IPS-15b (cell line): ENCODE measurements around the gene KCNQ5.
"Not testable (repeated sequence)": the region's sequence is repeated elsewhere in the genome, so short reads cannot be mapped to it uniquely, and the experiment has no call there.

Source experiments
- H3K27me3 ChIP-seq: one replicate; pipeline ENCODE4 v1.6.1; 2013; ENCODE audit warnings: low read length; ENCODE audit not compliant: control insufficient read depth, insufficient read depth
- H3K36me3 ChIP-seq: one replicate; pipeline ENCODE4 v1.6.1; 2013; ENCODE audit warnings: low read length; ENCODE audit not compliant: control insufficient read depth, insufficient read depth
- H3K4me1 ChIP-seq: one replicate; pipeline ENCODE4 v1.6.1; 2013; ENCODE audit warnings: mild to moderate bottlenecking, low read length; ENCODE audit not compliant: control insufficient read depth, insufficient read depth
- H3K4me3 ChIP-seq: one replicate; pipeline ENCODE4 v1.5.1; 2013; ENCODE audit warnings: low read depth, low read length
- H3K9ac ChIP-seq: one replicate; pipeline ENCODE4 v1.6.1; 2013; ENCODE audit warnings: low read depth, mild to moderate bottlenecking, low read length
- H3K9me3 ChIP-seq: one replicate; pipeline ENCODE4 v1.6.1; 2013; ENCODE audit warnings: mild to moderate bottlenecking, low read length; ENCODE audit not compliant: control insufficient read depth, insufficient read depth

Gene KCNQ5

GRCh38 chr6:72975352-72975752 lies 353.5 kb downstream of the KCNQ5 start:
- Histone ChIP-seq H3K9ac (no peak overlapping the region), H3K9me3 (no peaks in the 10 kb centered on the region), H3K4me3 (no peak overlapping the region), H3K4me1 (peaks cover 9% of the 10 kb centered on the region), H3K27me3 (no peaks in the 10 kb centered on the region), H3K36me3 (no peaks in the 10 kb centered on the region)

DNA sequence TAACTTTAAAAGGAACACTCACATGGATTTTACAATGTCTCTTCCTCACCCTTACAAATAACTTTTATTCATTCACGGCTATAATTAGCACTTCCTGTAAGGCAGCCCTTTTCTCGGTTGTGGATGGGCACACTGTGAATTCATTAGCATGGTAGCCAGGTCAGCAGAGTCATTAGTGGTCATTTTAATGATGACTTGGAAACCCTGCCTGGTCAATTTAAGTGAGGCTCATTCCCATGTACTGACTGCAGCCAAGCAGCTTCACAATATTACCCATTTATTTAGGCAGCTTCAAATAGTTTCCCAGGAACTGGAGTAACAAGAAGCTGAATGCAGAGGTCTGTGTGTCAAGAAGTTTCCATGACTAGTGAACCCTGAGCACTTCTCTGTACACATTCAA lies 354.6 kb downstream of the KCNQ5 start:
- no peak overlapping the region for H3K4me3 ChIP-seq
- no peaks in the 10 kb centered on the region for H3K36me3 ChIP-seq
- H3K4me1 ChIP-seq = peaks cover 9% of the 10 kb centered on the region
- no peaks in the 10 kb centered on the region for H3K9me3 ChIP-seq
- no peaks in the 10 kb centered on the region for H3K27me3 ChIP-seq
- H3K9ac ChIP-seq = no peak overlapping the region

DNA sequence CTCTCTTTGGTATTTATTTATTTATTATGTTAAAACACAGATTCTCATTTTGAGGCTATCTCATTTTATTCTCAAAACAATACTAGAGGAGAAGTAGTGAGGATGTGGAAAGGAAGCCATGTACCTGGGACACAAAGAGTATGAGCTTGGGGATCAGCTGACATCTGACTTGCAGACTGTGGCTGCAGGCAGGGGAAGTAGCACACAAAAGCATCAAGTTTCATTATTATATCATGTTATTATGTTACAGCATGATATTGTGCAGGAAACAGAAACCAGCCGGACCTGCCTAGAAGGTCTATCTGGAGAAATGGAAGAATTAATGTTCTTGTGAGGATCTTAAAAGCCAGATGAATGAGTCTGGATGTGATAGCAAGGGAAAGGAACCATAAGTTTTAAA lies 355.2 kb downstream of the KCNQ5 start:
- H3K9ac ChIP-seq = no peak overlapping the region
- H3K4me3 ChIP-seq = no peak overlapping the region
- peaks cover 9% of the 10 kb centered on the region for H3K4me1 ChIP-seq
- no peaks in the 10 kb centered on the region for H3K27me3 ChIP-seq
- no peaks in the 10 kb centered on the region for H3K9me3 ChIP-seq
- no peaks in the 10 kb centered on the region for H3K36me3 ChIP-seq

DNA sequence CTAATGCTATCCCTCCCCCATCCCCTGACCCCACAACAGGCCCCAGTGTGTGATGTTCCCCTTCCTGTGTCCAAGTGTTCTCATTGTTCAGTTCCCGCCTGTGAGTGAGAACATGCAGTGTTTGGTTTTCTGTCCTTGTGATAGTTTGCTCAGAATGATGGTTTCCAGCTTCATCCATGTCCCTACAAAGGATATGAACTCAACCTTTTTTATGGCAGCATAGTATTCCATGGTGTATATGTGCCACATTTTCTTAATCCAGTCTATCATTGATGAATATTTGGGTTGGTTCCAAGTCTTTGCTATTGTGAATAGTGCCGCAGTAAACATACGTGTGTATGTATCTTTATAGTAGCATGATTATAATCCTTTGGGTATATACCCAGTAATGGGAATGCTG lies 356.9 kb downstream of the KCNQ5 start:
- not testable (repeated sequence) for H3K9me3 ChIP-seq, H3K36me3 ChIP-seq, H3K27me3 ChIP-seq, H3K9ac ChIP-seq, H3K4me3 ChIP-seq, H3K4me1 ChIP-seq

DNA sequence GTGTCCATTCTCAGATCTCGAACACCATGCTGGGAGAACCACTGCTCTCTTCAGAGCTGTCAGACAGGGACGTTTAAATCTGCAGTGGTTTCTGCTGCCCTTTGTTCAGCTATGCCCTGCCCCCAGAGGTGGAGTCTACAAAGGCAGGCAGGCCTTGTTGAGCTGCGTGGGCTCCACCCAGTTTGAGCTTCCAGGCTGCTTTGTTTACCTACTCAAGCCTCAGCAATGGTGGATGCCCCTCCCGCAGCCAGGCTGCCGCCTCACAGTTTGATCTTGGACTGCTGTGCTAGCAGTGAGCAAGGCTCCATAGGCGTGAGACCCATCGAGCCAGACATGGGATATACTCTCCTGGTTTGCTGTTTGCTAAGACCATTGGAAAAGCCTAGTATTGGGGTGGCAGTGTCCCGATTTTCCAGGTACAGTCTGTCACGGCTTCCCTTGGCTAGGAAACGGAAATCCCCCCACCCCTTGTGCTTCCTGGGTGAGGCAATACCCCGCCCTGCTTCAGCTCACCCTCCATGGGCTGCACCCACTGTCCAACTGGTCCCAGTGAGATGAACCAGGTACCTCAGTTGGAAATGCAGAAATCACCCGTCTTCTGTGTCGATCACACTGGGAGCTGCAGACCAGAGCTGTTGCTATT lies 362.4 kb downstream of the KCNQ5 start:
- not testable (repeated sequence) for H3K9ac ChIP-seq, H3K9me3 ChIP-seq, H3K36me3 ChIP-seq, H3K4me1 ChIP-seq, H3K27me3 ChIP-seq, H3K4me3 ChIP-seq

- H3K4me1 ChIP-seq = no peaks in the 10 kb centered on the region
- no peaks in the 10 kb centered on the region for H3K36me3 ChIP-seq
- H3K9ac ChIP-seq = no peak overlapping the region
- no peak overlapping the region for H3K4me3 ChIP-seq
- H3K9me3 ChIP-seq = no peaks in the 10 kb centered on the region
- no peaks in the 10 kb centered on the region for H3K27me3 ChIP-seq
Measured at GRCh38 chr6:72984981-72985665, 363.3 kb downstream of the KCNQ5 start.

GRCh38 chr6:72987301-72987700 lies 365.4 kb downstream of the KCNQ5 start:
- H3K36me3 ChIP-seq = no peaks in the 10 kb centered on the region
- H3K4me3 ChIP-seq = no peak overlapping the region
- no peaks in the 10 kb centered on the region for H3K27me3 ChIP-seq
- no peak overlapping the region for H3K9ac ChIP-seq
- no peaks in the 10 kb centered on the region for H3K4me1 ChIP-seq
- H3K9me3 ChIP-seq = no peaks in the 10 kb centered on the region

- no peaks in the 10 kb centered on the region for H3K27me3 ChIP-seq
- H3K36me3 ChIP-seq = no peaks in the 10 kb centered on the region
- no peaks in the 10 kb centered on the region for H3K4me1 ChIP-seq
- no peaks in the 10 kb centered on the region for H3K9me3 ChIP-seq
- H3K4me3 ChIP-seq = no peak overlapping the region
- no peak overlapping the region for H3K9ac ChIP-seq
Measured at GRCh38 chr6:72999995-73000394, 378.1 kb downstream of the KCNQ5 start.

DNA sequence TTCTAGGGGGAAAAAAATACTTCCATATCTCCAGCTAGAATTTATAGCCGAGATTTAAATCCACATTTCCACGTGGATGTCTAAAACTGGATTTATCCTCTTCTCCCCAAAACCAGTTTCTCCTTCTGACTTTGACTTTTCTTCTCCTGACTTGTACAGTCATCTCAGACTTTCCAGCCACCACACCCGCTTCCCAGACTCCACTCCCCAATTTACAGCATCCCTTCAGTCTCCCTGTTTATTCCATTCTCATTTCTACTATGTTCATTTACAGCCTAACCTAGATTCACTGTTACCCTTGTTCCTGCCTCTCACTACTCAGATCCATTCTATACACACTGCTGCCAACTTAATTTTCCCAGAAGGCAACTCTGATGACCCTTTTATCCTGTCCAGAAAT lies 378.6 kb downstream of the KCNQ5 start:
- H3K9me3 ChIP-seq = no peaks in the 10 kb centered on the region
- H3K36me3 ChIP-seq = no peaks in the 10 kb centered on the region
- H3K4me3 ChIP-seq = no peak overlapping the region
- no peaks in the 10 kb centered on the region for H3K4me1 ChIP-seq
- no peaks in the 10 kb centered on the region for H3K27me3 ChIP-seq
- no peak overlapping the region for H3K9ac ChIP-seq

DNA sequence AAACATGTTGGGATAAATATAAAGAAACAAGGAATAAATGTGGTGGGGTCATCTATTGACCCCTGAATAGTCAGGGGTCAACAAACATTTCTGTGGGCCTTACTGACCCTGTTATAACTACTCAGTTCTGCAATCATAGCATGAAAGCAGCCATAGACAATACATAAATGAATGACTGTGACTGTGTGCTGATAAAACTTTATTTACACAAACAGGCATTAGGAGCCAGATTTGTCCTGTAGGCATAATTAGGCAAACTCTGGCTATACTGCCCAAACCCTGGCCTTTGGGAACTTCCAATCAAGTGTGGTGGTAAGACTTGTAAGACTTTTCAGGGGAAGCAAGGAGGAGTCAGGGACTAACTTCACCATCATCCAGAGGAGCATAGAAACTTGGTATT lies 380.7 kb downstream of the KCNQ5 start:
- Histone ChIP-seq H3K4me1 (no peaks in the 10 kb centered on the region), H3K9ac (no peak overlapping the region), H3K9me3 (no peaks in the 10 kb centered on the region), H3K36me3 (no peaks in the 10 kb centered on the region), H3K27me3 (no peaks in the 10 kb centered on the region), H3K4me3 (no peak overlapping the region)

- Histone ChIP-seq H3K9me3 (no peaks in the 10 kb centered on the region), H3K4me1 (no peaks in the 10 kb centered on the region), H3K4me3 (no peak overlapping the region), H3K36me3 (no peaks in the 10 kb centered on the region), H3K27me3 (no peaks in the 10 kb centered on the region), H3K9ac (no peak overlapping the region)
Measured at GRCh38 chr6:73003302-73003701, 381.4 kb downstream of the KCNQ5 start.

DNA sequence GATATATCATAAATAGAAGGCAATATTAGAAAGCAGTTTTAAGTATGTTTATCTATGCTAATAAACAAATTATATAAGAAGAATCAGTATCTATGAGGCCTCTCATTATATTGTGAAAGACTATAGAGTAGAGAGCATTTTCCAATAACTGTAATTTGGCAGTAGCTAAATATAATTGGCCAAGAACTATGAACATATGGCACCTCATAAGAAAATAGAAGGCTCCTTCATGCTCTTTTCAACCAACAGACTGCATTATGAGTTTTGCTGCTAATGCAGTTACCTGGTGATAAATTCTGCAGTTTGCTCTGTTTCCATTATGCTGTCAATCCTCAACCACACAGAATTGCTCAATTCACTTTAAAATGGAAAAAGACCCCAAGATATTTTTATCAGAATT lies 382.4 kb downstream of the KCNQ5 start:
- Histone ChIP-seq H3K4me1 (no peaks in the 10 kb centered on the region), H3K27me3 (no peaks in the 10 kb centered on the region), H3K9me3 (no peaks in the 10 kb centered on the region), H3K9ac (no peak overlapping the region), H3K36me3 (no peaks in the 10 kb centered on the region), H3K4me3 (no peak overlapping the region)
